ENCODE results near the gene PBX3. TPM values are rescaled to one million over a fixed set of nuclear protein-coding genes. Genes with fewer than 3 reads are reported as not detected.

Gene PBX3
- total RNA-seq, 1 donor from 2014 or later: 22.2 TPM

DNA sequence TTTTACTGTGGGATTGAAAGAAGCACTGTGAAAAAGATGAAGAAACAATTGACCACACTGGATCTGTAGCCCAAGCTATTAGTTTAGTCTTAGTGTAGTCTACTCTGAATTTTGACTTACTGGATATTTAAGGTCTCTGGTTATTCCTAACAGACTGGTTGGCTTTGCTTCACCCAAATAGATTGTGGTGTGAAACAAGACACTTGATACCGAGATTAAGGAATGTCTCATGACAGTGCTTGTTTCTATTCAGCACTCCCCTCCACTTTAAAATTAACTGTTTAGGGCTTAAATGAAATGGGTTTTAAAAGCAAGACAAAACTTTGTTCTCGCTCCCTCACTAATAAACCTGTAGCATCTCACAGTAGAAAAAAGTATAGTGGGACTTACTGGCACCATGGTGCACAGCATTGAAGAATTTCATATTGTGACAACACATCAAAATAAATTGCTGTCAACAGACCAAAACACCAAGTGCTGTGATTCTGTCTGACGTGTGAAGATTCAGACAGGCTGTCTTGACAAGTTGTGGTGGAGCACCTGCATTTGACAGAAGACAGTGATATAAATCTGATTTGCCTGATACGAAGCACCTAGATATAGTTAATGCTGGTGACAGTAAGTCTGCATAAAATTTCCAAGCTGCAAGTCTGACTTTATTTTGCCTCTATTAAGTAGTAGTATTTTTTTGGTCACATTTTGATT is 73.1 kb downstream of the PBX3 start:
- intact Hi-C loops (cut with micrococcal nuclease): loop anchor here (5.0 kb wide), 1 partner anchor 73 kb away; the partner anchor contains the start of gene PBX3

DNA sequence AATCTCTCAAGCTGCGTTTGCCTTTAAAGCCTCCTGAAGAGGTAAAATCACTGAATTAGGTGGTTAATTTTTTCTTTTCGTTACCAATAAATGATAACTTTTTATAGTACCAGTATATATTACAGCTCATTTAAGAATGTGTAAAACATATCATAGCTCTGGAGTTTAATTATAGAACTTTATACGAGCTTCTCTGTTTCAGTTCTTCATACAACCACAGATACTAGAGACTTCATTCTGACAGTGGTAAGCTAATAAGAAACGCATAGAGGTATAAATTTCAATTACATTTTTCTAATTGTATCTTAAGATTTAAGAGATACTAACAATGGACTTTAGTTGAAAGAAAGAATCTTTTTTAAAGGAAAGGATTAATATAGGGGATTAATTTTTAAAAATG is 73.9 kb downstream of the PBX3 start:
- intact Hi-C loops (cut with micrococcal nuclease): loop anchor here (5.0 kb wide), 1 partner anchor 74 kb away; the partner anchor contains the start of gene PBX3

DNA sequence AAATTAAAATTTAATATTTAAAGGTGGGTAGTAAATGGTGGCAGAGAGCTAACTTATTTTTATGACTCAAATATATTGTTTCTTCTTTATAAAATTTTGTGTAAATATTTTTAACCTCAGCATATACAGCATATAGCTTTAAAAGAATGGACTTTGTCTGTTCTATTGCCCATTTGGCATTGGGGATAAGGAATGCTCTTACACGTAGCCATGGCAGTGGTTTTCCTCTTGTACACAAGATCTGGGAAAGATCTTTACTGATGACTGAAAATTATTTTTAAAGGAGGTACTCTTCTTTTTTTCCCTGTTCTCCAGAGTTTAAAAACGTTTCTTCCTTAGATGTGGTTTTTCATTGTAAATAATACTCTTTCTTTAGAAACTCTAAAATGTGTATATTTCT is 75.0 kb downstream of the PBX3 start:
- intact Hi-C loops (cut with micrococcal nuclease): loop anchor here (5.0 kb wide), 1 partner anchor 75 kb away; the partner anchor contains the start of gene PBX3

DNA sequence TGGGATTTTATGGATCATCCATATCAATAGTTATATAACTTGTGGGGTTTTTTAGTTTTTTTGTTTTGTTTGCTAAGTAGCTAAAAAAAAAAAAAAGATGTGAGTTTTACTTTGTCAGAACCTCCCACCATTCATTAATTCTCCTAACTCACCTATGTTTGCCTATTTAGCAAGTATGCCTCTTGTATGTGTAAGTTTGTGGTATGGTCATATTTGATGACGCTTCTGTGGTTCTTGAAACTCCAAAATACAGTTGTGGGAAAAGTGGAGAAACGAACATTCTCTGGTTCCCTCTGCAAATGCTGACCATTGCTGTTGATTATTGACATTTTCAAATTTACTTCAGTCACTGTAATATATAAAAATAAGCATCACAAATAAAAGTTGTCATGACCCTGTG is 75.7 kb downstream of the PBX3 start:
- intact Hi-C loops (cut with micrococcal nuclease): loop anchor here (5.0 kb wide), 1 partner anchor 76 kb away; the partner anchor contains the start of gene PBX3

DNA sequence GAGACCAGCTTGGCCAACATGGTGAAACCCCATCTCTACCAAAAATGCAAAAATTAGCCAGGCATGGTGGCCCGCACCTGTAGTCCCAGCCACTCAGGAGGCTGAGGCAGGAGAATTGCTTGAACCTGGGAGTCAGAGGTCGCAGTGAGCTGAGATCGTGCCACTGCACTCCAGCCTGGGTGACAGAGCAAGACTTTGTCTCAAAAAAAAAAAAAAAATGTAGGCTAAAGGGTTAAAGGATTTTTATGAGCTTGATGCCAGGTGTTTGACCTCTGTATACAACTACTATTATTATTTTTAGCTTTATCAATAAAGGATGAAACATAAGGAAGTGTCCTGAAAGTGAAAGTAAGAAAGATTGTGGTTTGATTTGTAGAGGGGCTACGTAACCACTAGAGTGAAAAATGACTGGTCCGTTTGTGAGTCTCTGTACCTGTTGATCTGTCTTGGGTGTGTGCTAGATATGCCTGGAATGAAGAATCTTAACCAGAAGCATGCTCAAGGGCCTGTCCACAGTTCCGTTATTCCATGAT is 76.8 kb downstream of the PBX3 start:
- intact Hi-C loops (cut with micrococcal nuclease): loop anchor here (5.0 kb wide), 1 partner anchor 77 kb away; the partner anchor contains the start of gene PBX3

DNA sequence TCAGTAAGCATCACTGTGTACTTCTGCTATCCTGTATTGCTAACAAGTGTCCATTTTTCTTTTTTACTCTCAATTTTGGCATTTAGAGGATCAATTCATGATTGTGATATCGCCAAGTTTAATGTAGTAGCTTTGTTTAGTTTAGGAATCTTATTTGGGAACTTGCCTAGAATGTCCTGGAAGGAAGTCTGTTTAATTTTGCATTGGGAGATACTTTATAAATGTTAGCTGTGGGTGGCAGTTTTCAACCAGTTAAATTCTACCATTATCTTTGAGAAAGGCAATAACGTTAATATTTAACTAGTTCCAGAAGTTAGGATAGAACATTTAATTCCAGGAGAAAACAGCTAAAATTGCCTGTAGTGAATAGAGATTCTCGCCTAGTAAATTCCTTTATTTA is 78.6 kb downstream of the PBX3 start:
- intact Hi-C loops (cut with micrococcal nuclease): no loop called here

DNA sequence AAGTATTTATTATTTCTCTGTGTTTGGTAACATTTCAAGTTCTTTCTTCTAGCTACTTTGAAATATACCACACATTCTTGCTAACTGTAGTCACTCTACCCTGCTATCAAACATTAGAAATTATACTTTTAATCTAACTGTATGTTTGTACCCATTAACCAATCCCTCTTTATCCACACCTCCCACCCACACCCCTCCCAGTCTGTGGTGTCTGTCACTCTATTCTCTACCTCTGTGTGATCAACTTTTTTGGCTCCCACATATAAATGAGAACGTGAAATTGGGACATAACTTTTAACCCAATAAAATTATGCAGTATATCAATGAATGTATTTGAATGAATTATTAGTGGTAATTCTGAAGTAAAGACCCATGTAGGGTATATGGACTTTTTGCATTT is 79.7 kb downstream of the PBX3 start:
- intact Hi-C loops (cut with micrococcal nuclease): no loop called here

DNA sequence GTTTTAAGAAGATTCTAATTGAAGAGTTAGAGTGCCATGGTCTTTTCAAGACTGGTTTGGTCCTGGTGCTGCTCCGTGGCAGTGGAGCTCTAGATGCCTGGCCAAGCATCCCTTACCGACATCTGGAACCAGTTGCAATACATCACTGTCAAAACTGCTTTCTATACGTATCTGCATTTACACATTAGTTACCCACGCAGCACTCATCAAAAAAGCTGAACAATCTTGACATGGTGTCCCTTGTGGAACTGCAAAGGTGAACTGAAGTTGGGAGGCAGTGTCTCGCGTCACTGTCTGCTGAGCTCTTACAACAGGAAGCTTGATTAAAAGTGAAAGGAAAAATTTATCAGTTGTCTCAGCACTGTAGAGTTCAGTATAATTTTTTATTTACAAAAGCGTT is 82.6 kb downstream of the PBX3 start:
- intact Hi-C loops (cut with micrococcal nuclease): no loop called here

DNA sequence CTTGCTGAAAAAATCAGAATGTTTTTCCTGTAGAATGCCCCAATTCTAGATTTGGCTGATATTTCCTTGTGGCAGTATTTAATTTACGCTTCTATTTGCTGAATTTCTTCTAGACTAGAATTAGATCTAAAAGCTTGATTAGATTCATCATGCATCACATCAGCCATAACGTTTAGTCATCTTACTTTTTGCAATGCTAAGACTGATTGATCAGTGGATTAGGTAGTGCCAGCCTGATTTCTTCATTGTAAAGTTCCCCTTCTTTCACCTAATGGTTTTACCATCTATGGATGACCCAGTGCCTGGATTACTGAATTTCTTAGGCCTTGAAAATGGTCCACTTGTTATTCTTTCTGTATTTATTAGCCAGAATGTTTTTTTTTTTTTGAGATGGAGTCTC is 83.9 kb downstream of the PBX3 start:
- intact Hi-C loops (cut with micrococcal nuclease): no loop called here

DNA sequence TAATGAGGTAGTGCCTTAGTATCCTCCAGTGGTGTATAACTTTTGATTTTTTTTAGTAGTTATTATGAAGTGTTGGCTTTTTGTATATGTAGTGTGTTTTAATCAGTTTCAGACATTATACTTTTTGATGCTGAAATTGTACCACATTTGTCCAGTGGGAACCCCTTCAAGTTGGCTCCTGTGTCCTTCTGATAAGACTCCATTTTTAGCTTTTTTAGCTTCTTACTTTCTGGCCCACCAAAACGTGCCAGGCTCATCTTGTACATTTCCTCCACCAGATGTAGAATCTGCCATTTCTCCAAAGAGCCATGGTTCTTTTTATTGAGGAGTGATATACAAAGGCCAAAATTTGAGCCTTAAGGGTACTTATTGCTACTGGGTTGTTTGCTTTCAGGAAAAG is 84.4 kb downstream of the PBX3 start:
- intact Hi-C loops (cut with micrococcal nuclease): no loop called here

DNA sequence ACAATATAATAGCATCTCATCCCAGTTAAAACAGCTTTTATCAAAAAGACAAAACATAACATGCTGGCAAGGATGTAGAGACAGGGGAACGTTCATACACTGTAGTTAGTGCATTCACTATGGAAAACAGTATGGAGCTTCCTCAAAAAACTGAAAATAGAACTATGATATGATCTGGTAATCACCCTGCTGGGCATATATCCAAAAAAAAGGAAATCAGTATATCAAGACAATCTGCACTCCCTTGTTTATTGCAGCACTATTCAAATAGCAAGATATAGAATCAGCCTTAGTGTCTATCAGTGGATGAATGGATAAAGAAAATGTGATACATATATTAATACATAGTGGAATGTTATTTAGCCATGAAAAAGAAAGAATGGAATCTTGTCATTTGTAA is 88.5 kb downstream of the PBX3 start:
- intact Hi-C loops (cut with micrococcal nuclease): no loop called here

DNA sequence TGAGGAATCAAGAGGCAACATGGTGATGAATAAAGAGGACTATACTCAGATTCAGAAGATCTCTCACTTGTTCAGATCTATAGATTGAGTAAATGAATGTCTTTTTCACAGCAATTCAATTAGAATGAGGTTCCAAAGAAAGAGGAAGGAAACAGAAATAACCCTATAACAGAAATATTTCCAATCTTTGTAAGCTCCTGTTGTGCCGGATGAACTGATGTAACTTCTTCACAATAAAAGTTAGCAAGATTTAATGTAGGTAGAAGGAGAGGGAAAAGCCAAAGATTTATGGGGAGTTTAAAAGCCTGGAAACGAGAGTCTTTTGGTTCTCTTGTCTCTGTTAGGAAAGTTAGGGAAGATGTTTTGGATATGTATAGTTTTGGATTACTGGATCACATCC is 92.1 kb downstream of the PBX3 start:
- intact Hi-C loops (cut with micrococcal nuclease): no loop called here

DNA sequence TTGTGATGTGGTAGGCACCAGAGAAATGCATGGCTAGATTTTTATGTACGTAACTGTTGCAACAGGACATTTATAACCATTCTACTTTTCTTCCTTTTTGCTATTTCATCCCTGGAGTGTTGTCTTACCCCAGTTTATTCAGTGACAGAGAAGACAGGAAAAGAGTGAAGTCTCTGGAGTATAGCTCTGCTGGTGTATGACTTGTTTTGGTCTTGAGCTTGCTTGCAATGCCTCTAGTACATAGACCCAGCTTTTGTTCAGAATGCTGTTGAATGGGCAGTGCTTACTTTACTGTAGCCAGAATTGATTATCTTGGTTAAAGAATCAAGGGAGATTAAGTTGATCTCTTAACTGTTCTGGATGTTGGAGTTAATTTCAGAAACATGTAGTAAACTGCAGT is 94.3 kb downstream of the PBX3 start:
- intact Hi-C loops (cut with micrococcal nuclease): no loop called here

DNA sequence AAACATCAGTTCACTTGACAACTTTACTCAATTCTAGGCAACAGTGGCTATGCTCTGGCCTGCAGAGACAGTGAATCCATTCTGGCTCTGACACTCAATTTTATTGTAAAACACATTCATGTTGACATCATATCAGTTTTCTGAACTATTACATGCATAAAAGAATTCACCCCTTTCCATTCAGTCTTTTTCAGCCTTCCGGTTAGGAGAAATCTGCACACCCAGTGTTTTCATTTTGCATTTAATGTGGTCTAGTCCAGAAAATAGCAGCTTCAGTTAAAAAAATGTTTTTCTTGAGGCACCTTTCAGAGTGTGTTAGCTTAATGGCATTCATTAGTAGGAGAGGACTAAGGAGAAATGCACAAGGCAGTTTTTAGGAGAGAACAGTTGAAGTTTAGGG is 95.1 kb downstream of the PBX3 start:
- intact Hi-C loops (cut with micrococcal nuclease): no loop called here

DNA sequence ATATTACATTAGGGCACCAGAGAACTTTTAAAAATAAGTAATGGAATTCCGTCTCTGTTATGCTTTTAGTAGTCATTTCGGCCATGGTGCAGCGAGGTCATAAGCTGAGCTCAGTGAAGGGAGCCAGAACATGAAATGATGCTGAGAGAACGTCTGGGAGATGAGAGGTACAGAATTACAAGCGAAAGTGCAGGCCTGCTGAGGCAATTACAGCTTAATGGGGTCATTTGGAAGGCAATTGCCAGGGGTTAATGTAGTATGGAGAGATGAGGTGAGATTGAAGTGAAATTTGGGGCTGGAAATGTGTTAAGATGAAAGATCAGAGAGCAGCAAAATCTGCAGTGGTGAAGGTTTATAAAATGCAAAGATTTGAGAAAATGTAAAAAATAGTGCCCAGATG is 96.5 kb downstream of the PBX3 start:
- intact Hi-C loops (cut with micrococcal nuclease): no loop called here

DNA sequence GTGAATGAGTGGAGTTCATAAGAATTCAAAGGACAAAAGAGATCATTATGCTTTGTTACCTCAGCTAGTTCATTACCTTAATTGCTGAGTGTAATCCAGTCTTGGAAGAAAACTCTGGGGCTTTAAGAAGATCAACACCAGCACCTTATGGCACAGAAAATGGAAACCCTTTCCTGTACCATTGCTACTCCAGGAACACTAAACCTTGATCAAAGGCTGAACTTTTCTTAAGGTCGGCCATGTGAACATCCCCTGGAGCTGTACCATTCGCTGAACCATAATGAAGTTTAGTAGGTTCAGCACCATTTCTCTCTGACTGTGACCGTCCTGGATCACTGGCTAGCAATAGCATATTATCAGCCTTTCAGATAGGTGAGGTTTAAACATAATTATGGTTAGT is 97.4 kb downstream of the PBX3 start:
- intact Hi-C loops (cut with micrococcal nuclease): no loop called here

DNA sequence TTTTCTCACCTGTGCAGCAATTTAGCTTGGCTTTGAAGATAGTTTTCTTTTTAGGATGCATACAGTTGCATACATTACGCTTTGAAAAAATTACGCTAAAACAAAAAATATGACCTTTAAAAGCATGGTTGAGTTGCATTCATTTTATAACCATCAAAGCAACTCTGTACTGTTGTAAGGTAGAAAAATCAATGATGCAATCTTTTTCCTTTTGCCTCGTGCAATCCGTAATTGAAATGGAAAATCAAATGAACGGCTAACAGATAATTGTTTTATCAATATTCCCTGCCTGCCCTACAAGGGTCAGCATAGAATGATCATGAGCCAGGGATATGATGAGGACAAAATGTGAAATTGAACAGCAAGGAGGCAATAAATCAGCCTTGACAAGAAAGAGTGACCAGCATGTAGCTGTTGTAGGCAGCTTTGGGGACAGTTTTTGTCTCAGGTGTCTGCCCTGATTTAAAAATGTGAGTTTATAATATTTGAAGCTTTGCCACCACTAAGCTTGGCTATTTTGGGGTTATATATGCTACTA is 98.2 kb downstream of the PBX3 start:
- intact Hi-C loops (cut with micrococcal nuclease): no loop called here

DNA sequence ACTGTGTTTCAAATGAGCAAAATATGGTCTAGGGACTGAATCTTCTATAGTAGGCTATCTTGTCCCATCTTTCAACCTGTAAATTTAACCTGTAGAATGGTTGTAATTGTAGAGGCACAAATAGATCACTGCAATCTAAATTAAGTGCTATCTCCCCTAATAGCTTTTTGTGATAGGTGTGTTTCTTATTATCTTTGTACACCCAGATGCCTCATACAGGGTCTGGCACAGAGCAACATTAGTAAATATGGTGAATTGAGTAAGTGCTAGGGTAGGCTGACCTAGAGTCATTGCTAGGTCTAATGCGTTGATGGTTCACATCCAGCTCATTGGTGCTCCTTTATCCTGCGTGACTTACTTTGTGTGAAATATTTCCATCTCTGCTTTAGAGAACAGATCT is 100.6 kb downstream of the PBX3 start:
- intact Hi-C loops (cut with micrococcal nuclease): no loop called here

DNA sequence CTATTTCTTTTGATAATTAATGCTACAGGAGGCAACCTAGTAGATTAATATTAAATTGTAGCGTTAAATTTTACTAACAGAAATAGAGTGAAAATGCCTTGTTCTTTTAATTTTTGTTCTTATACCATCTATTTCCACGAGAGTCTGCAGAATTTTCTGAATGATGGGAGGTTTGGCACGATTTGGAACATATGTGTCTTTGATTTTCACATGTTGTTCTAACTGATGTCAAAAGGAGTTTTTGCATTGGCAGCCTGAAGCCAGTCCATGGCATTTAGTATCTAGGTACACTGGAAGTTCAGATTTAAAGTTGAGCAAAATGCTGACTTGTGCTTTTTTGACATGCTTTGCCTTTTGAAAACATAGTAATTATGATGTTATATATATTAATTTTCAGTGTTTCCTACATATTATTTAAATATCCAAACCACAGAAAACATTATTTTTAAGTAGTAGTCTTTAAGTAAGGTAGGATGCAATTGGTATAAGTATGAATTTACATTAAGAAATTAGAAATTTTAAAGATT is 103.0 kb downstream of the PBX3 start:
- intact Hi-C loops (cut with micrococcal nuclease): no loop called here

DNA sequence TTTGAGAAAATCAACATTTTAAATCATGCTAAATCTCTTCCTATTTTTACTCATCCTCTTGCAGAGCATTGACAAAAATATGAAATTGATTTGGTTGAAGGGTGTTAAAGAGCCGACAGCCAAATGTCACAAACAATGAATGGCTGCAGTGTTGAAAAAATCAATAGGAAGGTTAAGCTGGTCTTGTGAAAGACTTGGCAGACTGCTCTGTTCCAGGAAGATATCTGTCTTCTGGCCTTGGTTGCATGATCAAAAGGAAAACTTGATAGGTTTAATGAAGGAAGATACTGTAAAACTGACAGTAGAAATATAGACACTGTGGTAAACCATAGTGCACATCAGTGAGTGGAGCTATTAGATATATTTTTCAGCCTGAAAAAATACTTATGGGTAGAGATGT is 103.6 kb downstream of the PBX3 start:
- intact Hi-C loops (cut with micrococcal nuclease): no loop called here

DNA sequence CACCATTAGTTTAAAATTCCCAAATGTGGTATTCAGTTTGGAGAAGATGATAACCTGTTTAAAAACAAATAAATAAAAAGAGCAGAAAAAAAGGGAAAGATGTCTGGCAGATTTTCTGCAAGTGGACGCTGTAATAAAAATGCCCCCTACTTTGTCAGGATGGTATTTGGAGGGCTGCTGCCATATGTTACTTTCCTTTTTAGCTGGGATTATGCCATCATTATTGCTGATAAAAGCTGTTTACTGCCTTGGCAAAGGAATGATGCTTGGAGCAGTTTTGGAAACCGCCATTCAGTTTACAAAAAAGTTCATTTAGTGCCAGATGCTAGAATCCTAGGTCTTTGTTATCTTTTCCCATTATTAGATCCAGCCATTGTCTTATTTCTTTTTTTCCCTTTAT is 104.8 kb downstream of the PBX3 start:
- intact Hi-C loops (cut with micrococcal nuclease): no loop called here

DNA sequence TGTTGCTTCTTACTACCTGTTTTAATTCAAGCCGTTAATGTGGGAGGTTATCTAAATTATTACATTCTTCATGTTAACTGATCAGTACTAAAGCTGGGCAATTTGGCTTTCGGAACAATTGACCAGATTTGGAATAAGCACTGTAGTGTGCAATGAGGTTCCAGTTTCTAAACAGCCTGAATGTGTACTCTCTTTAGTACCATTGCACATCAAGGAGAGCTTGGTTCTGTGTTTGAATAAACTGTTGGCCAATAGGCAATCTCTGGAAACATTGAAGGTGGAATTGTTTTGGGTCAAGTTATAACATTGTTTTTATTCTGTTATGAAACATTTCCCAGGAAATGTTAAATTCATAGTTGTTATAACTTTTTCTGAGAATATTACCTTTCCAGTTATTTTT is 105.2 kb downstream of the PBX3 start:
- intact Hi-C loops (cut with micrococcal nuclease): no loop called here
